Thyroid gland (tissue), 4 donors: ENCODE data around the gene DPP6. TPM values are rescaled to one million over a fixed set of nuclear protein-coding genes. Genes with fewer than 3 reads are reported as not detected.

Source experiments
- DNase-seq, 2 donors: peaks; one replicate each; pipeline ENCODE4 v3.0.0-alpha.2; 2019
- H3K27ac ChIP-seq, 3 donors: fragments of 200-600 bp; sonication (generic); 1 replicate in 2 of 3; 2 replicates in 1 of 3; pipeline ENCODE4 v1.5.1; 2016 to 2019; ENCODE audit warnings: mild to moderate bottlenecking in 1 of 3, moderate library complexity in 1 of 3
- H3K27me3 ChIP-seq: fragments of 200-600 bp; sonication (generic); one replicate; pipeline ENCODE4 v1.5.1; 2019
- H3K36me3 ChIP-seq, 2 donors: fragments of 200-600 bp; sonication (generic); one replicate each; pipeline ENCODE4 v1.5.1; 2016 to 2019
- H3K4me1 ChIP-seq, 2 donors: fragments of 200-600 bp; sonication (generic); one replicate each; pipeline ENCODE4 v1.5.1; 2017 to 2019
- H3K4me3 ChIP-seq, 3 donors: fragments of 200-600 bp; sonication (generic); replicated peaks in 1 of 3; 1 replicate in 2 of 3; 2 replicates in 1 of 3; pipeline ENCODE4 v1.5.1; 2016; ENCODE audit warnings: mild to moderate bottlenecking in 1 of 3
- H3K9me3 ChIP-seq: fragments of 200-600 bp; sonication (generic); one replicate; pipeline ENCODE4 v1.5.1; 2017
- CTCF ChIP-seq, 6 experiments: fragments of 200-600 bp in 3 of 6; fragments of 450-650 bp in 3 of 6; sonication (generic) in 3 of 6; IDR thresholded peaks; one replicate each; pipeline ENCODE4 v1.5.1; 2016 to 2019; ENCODE audit warnings: antibody characterized with exemption in 6 of 6, mild to moderate bottlenecking in 2 of 6, inconsistent platforms in 1 of 6, moderate library complexity in 1 of 6
- POLR2A ChIP-seq, 2 donors: fragments of 450-650 bp; IDR thresholded peaks; one replicate each; pipeline ENCODE4 v1.6.1; 2017; ENCODE audit warnings: antibody characterized with exemption in 2 of 2, mild to moderate bottlenecking in 2 of 2, moderate library complexity in 1 of 2
- WGBS, 2 donors: methylation state at CpG; one replicate each; pipeline ENCODE4 v1.1.5; 2017; 5-methylcytosine and 5-hydroxymethylcytosine counted together
- intact Hi-C: fragments of 100-400 bp; cut with DNase I; formaldehyde crosslinking; loops from one replicate; pipeline ENCODE4 v1.15.1; 2023
- total RNA-seq, 4 donors: library from RNA; depleted of rRNA; stranded (reverse); fragments of >200 nt; gene quantifications; one replicate each; pipeline ENCODE4 v1.2.3, GENCODE V29; 2016

Gene DPP6
- total RNA-seq, 4 donors from 2014 or later = 50.7 to 97.7 (median 68.9) TPM

DNA sequence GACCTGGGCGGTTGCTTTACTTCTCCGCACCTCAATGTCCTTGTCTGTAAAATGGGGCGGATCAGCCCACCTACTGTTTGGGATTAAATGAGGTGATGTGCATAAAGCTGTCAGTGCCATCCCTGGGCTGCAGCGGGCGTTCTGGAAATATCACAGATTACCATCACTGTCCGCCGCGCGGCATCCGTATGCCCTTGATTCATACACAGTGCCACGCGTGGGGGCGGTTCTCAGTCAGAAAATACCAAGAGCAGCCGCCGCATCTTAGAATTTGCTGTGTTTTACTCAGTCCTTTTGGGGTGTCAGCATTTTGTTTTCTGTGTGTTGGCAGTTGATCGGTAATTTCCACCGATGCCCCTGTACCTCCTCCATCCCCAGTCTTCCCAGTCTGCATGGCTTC is 338.8 kb downstream of the DPP6 start:
- Histone ChIP-seq H3K4me3 (no peak overlapping the region), H3K27me3 (no peaks in the 10 kb centered on the region), H3K27ac (no peak overlapping the region), H3K9me3 (no peaks in the 10 kb centered on the region), H3K4me1 (no peaks in the 10 kb centered on the region), H3K36me3 (no peaks in the 10 kb centered on the region)
- 98% methylated on average over 17 of the region's 17 CpGs for WGBS, 2 donors
- TF ChIP-seq CTCF (IDR thresholded peaks at IDR 0.05) (no peak), POLR2A (IDR thresholded peaks at IDR 0.05) (no peak)
- intact Hi-C loops = no loop called here
- DNase-seq = no peak

GRCh38 chr7:154394804-154395203 is 342.6 kb downstream of the DPP6 start:
- Histone ChIP-seq H3K27me3 (no peaks in the 10 kb centered on the region), H3K9me3 (no peaks in the 10 kb centered on the region), H3K4me3 (no peak overlapping the region), H3K27ac (no peak overlapping the region), H3K36me3 (no peaks in the 10 kb centered on the region), H3K4me1 (peaks cover 0 to 6% of the 10 kb centered on the region in 2 donors)
- TF ChIP-seq POLR2A (IDR thresholded peaks at IDR 0.05) = no peak
- TF ChIP-seq CTCF (IDR thresholded peaks at IDR 0.05) = no peak
- no peak for DNase-seq
- intact Hi-C loops = no loop called here
- WGBS, 2 donors = 85 to 91% methylated on average over 2 of the region's 2 CpGs

- Histone ChIP-seq H3K9me3 (no peaks in the 10 kb centered on the region), H3K27me3 (no peaks in the 10 kb centered on the region), H3K27ac (no peak overlapping the region), H3K4me3 (no peak overlapping the region), H3K36me3 (no peaks in the 10 kb centered on the region), H3K4me1 (no peaks in the 10 kb centered on the region)
- DNase-seq = no peak
- TF ChIP-seq POLR2A (IDR thresholded peaks at IDR 0.05) (no peak), CTCF (IDR thresholded peaks at IDR 0.05) (no peak)
- WGBS, 2 donors = 90 to 91% methylated on average over 8 of the region's 8 CpGs
- intact Hi-C loops = no loop called here
Measured at GRCh38 chr7:154406312-154406711, 354.1 kb downstream of the DPP6 start.

- no peaks in the 10 kb centered on the region for H3K9me3 ChIP-seq
- WGBS, 2 donors = 51 to 54% methylated on average over 5 of the region's 5 CpGs
- H3K4me1 ChIP-seq = no peaks in the 10 kb centered on the region
- H3K36me3 ChIP-seq = no peaks in the 10 kb centered on the region
- H3K27ac ChIP-seq = no peak overlapping the region
- intact Hi-C loops = no loop called here
- H3K4me3 ChIP-seq = no peak overlapping the region
- TF ChIP-seq CTCF (IDR thresholded peaks at IDR 0.05) (no peak), POLR2A (IDR thresholded peaks at IDR 0.05) (no peak)
- no peaks in the 10 kb centered on the region for H3K27me3 ChIP-seq
- peak in 1 of 2 donors; percentile 31 for DNase-seq
Measured at GRCh38 chr7:154409703-154410311, 357.6 kb downstream of the DPP6 start.

DNA sequence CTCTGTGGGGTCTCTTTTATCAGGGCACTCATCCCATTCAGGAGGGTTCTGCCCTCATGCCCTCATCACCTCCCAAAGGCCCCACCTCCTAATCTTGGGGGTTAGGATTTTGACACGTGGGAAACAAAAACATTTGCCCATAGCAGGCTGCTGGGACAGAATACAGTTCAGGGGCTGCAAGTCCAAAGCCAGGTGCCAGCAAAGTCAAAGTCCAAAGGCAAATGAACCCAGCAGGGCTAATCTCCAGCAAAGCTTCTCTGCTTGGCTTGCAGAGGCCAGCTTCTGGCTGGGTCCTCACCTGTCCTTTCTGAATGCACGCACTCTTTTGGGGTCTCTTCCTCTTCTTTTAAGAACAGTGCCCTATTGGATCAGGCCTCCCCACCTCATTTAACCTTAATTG is 359.9 kb downstream of the DPP6 start:
- Histone ChIP-seq H3K9me3 (no peaks in the 10 kb centered on the region), H3K4me3 (no peak overlapping the region), H3K4me1 (no peaks in the 10 kb centered on the region), H3K27me3 (no peaks in the 10 kb centered on the region), H3K36me3 (no peaks in the 10 kb centered on the region), H3K27ac (no peak overlapping the region)
- DNase-seq = no peak
- WGBS, 2 donors = 73 to 80% methylated on average over 2 of the region's 2 CpGs
- TF ChIP-seq POLR2A (IDR thresholded peaks at IDR 0.05) (no peak), CTCF (IDR thresholded peaks at IDR 0.05) (no peak)
- intact Hi-C loops = no loop called here
